HS-27A (cell line): ENCODE data around the gene DDN.

Experiments used
- DNase-seq: peaks from one replicate; pipeline ENCODE4 v3.0.0-alpha.2; 2012; ENCODE audit warnings: low read depth, missing footprints

Gene DDN

DNA sequence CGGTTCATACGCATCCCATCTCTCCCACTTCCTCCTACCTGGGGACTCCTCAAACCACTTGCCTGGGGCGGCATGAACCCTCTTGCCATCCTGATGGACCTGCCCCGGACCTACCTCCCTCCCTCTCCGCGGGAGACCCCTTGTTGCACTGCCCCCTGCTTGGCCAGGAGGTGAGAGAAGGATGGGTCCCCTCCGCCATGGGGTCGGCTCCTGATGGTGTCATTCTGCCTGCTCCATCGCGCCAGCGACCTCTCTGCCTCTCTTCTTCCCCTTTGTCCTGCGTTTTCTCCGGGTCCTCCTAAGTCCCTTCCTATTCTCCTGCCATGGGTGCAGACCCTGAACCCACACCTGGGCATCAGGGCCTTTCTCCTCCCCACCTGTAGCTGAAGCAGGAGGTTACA, 17.4 kb downstream of the DDN start:
- no peak for DNase-seq

DNA sequence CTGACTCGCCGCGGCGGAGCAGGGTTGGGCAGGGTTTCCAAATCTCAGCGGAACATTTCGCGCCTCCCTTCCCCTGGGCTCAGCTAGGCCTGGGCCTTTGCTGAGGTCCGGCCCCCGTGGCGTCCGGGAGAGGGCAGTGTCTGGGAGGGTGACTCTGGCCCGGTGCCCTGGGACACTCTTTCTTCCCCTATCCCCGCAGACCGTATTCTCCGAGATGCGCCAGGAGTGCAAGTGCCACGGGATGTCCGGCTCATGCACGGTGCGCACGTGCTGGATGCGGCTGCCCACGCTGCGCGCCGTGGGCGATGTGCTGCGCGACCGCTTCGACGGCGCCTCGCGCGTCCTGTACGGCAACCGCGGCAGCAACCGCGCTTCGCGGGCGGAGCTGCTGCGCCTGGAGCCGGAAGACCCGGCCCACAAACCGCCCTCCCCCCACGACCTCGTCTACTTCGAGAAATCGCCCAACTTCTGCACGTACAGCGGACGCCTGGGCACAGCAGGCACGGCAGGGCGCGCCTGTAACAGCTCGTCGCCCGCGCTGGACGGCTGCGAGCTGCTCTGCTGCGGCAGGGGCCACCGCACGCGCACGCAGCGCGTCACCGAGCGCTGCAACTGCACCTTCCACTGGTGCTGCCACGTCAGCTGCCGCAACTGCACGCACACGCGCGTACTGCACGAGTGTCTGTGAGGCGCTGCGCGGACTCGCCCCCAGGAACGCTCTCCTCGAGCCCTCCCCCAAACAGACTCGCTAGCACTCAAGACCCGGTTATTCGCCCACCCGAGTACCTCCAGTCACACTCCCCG, 18.0 kb downstream of the DDN start:
- DNase-seq = no peak

DNA sequence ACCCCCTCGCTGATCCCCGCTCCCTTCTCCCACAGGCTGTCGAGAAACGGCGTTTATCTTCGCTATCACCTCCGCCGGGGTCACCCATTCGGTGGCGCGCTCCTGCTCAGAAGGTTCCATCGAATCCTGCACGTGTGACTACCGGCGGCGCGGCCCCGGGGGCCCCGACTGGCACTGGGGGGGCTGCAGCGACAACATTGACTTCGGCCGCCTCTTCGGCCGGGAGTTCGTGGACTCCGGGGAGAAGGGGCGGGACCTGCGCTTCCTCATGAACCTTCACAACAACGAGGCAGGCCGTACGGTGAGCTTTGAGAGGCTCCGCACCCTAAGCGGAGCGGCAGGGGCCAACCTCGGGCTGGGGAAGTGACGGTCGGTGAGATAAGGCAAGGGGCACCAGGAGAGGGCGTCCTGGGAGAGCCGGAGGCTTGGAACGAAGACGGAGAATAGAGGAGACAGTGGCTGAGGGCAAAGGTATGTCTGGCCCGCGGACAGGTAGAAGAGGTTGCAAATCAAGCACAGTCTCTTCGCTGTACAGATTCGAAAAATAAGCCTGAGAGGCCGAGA, 18.7 kb downstream of the DDN start:
- DNase-seq = no peak

DNA sequence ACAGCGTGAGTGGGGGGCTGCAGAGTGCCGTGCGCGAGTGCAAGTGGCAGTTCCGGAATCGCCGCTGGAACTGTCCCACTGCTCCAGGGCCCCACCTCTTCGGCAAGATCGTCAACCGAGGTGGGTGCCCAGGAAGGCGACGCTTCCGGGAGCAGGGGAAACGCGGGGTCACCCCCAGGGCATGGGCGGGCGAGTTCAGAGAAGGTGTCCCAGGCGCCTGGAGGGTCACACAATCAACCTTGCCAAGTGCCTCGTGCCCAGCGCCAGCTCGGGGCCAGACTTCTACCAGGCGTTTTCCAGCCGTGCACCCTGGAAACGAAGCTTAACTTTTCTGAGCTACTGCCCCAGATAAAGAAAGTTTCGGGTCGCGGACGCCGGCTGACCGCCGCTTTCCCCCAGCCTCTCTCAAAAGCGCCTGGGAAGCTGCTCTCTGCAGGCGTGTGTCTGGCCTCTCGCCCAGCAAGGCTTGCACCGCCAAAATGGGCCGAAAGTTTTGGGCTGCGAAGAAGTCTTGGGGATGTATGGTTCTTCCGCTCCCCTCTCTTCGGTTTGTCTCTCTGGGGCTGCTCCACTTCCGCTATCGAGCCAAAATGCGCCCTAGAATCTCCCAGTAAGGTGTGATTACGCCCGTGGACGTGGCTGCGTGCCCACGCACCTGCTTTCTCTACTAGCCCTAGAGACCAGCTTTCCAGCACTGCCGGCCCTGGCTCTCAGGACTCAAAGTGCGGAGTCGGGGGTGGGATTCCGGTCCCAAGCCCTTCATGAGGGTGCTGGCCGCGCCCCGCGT, 19.4 kb downstream of the DDN start:
- no peak for DNase-seq

DNA sequence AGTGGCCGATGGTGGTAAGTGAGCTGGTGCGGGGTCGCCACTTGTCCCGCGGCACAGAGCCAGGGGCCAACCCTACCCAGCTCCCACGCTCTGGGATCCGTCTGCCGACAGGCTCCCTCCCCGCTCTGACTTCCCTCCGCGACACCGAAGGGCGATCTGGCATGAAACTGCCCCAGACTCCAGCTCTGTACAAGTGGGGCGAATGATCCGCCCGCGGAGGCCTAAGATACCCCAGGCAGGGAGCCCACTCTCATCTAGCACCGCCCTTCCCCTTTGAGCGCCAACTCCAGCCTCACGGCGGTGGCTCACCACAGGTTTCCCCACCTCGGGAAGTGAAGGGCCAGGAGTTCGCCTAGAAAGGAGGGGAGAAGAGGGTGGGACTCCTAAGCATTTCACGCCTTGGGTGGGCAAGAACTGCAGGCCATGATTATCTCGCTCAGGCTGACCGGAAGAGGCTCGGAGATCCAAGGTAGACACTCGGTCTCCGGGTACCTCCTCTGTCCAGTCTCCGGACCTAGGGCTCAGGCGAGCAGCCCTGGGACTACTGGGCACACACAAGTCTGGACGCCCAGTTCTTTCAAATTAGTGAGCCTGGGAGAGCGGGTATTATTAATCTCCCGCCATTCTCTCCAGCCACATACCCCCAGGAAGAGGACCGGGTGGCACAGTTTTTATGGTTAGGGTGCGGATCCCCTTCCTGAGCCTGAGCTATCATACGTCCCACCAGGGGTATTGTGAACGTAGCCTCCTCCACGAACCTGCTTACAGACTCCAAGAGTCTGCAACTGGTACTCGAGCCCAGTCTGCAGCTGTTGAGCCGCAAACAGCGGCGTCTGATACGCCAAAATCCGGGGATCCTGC, 20.2 kb downstream of the DDN start:
- DNase-seq = no peak

DNA sequence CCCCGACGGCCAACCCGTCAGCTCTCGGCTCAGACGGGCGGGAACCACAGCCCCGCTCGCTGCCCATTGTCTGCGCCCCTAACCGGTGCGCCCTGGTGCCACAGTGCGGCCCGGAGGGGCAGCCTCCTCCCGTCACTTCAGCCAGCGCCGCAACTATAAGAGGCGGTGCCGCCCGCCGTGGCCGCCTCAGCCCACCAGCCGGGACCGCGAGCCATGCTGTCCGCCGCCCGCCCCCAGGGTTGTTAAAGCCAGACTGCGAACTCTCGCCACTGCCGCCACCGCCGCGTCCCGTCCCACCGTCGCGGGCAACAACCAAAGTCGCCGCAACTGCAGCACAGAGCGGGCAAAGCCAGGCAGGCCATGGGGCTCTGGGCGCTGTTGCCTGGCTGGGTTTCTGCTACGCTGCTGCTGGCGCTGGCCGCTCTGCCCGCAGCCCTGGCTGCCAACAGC, 20.9 kb downstream of the DDN start, which contains the start of gene WNT1:
Gene WNT1 (plus strand): TSS at position 32 of the 450 bp plus-strand sequence. CDS start 329 bp downstream, at position 361.
- no peak for DNase-seq

DNA sequence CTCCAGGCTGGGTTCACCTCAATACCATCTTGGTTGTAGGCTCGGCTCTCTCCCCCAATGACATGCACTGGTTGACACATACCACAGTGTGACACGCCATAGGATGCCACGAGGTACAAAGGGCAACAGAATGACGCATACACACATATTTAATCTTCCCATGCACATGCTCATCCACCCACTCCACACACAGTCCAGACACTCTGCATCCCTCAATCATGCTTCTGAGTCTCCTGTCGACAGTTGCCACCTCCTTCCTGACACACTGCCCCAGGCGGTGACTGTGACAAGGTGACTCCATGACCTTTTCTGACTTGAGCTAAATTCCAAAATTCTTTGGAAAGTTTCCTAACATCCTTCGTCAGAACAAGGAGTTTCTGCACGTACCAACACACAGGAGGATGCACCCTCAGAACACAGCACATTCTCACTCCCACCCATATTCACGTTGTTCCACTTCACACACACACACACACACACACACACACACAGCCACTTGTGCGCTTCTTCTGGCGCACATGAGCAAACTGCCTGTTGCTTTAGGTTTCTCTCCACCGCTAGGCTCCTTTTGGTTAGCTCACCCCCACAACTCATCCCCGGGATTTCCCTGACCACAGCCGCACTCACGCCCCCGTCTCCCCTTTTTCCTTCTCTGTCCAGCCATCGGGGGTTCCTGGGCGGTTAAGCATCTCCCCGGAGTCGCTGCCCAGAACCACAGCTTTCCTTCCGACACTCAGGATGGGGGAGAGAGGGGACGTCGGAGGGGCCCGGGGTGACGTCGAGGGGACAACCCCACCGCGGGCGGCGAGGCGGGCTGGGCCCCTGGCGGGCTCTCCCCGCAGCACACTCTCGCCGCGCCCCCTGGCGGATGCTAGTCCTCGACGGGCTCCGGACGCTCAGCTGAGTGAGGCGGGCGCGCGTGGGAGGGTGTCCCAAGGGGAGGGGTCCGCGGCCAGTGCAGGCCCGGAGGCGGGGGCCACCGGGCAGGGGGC, 21.6 kb downstream of the DDN start:
- DNase-seq = no peak

DNA sequence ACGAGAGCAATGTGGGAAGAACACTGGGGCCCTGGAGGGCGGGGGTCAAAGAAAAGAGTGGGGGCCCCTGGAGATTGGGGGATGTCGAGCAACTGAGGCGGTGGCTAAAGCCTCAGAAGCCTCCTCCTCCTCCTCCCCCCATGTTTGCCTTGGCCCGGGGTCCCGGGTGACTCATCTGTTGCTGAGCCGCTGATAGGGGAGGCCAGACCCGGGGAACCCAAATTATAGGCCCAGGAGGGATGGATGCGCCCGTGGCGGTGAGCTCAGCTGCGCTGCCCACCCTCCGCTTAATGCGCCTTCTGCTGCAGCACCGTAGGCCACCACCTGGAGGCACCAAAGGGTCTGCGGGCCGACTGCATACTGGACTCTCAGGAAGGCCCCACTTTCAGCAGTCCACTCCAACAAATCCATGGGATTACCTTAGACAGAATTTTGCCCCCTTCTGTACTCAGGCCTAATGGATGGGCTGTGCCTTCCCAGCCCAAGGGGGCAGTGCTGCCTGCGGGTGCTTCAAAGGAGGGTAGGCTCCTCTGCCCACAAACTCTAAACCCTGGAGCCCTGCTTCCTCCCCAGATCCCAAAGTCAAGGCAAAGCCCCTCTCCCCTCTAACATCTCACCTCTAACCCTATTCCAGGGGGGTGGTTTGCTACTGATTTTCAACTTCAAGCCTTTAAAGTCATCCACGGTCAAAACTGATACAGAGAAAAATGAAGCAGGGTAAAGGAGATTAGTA, 25.1 kb downstream of the DDN start:
- no peak for DNase-seq

DNA sequence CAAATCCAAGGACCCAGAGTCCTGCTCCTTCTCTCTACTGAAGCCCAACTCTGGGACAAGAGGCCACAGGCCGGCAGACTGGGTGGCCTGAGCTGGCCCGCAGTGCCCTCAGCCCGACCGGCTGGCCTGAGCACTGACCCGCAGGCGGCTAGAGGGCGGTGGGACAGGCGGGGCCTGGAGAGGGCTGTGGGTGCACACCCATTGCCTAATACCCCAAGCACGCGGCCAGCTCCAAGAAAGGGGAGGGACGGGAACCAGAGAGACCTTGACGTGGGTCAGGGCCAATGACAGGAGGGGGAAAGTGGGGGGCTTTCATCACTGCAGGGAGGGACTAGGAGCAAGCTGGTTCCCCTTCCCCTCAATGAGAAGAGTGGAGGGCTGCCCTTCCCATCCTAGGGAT, 25.6 kb downstream of the DDN start:
- no peak for DNase-seq

DNA sequence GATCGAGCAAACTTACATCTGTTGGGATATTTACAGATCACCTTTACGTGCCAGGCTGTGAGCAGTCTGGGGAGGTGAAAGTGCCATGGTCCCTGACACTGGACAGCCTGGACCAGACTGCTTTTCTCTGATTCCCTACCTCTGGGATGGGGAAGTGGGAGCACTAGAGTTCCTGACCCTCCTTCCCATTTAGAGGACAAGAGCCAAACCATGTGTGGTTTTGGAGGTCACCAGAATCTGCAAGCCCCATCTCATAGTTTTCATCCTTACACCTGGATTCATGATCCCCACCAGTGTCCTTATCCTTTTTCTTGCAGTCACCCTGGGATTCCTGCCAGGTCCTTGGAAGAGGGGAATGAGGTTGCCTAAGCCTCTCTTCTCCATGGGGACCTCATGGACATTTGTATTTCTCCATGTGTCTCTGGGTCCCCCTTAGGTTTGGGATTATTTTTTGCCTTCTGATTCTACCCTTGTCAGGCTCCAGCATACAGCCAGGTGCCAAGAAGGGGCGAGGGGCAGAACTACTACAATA, 26.2 kb downstream of the DDN start:
- DNase-seq = no peak

DNA sequence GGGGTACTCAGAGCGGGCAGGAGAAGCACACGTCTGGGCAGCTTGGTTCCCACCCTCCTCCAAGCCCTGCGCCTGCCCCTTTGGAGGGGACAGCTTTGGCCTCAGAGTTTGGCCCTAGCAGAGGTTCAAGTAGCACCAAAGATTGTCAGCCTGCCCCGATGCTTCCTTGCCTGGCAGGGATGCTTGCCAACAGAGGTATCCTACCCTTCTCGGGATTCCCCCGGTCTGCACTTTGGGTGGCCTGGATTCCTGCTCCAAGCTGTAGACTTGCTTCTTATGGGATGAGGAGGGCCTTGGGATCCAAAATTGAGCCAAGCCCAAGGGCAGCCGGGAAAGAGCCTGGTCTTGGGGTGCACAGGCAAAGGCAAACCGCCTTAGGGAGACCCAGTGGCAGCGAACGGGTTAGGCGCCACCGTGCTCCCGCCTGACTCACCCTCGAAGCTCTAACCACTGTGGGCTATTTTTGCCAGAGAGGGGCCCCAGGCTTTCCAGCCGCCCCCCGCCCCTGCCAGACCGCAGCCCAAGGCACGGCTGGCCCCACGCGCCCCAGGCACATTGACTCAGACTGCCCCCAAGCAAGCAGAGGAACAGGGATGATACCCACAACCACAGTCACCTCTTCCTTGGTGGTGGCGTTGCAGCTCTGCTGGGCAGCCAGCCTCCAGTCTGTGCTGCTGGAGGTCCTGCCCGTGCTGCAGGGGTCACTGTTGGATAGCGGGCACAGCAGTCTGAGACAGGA, 26.8 kb downstream of the DDN start:
- DNase-seq = no peak

DNA sequence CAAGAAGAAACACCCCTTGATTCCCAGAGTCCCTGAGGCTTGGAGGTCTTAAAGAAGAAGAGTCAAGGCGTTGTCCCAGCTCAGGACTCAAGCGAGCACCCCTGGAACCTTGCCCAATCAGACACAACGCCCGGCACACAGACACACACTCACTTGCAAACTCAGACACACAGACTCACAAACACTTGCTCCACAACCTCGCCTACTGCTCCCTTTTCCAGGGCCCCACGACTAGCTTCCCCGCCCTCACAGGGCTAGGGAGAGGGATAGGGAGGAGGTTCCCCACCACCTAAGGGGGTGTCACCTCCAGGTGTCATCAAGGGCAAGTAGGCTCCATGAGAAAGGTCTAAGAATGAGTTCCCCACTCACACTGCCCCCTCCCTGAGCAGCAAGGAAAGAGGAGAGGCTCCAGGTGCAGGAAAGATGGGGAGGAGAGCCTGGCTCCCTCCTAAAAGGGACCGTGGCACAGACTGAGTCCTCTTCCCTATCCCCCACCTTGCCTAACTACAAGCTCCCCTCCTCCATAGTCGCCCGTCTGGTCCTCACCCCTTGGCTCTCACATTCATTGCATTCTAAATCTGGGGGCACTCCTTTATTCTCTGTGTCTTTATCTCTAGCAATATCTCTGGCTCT, 28.4 kb downstream of the DDN start:
- DNase-seq = no peak

DNA sequence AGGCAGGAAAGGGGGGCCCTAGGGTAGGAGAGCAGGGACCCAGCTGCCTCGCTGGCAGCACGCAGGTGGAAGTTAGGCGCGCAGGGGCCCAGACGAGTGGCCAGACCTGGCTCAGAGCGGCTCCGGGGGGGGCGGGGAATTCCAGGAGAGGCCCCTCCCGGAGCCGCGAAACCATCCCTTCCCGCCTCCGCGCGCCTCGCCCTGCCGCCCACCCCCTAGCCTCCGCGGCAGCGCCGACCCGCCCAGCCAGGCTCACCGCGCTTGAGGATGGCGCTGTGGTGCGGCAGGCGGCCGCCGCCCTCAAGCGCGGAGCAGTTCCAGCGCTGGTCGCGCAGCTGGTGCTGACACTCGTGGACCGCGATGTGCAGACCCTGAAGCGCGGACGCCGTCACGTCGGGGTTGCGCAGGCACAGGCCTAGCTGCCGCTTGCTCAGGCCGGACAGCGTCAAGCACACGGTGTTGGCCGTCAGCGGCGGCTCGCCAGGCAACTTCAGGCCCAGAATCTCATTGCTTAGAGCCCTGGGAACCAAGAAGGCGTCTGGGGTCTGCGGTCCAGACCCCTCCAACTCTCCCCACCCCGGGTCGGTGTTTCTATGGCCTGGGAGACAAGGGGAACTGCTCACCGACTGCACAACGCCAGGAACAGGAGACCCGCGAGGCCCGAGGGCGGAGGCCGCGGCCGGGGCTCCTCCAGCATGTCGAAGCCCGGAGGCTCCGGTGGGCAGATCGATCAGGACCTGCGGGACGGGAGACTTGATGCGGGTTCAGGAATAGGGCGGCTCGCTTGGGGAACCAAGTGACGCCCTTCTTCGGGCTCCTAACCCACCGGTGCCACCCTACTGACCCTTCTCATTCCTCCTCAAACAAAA, 29.1 kb downstream of the DDN start:
- DNase-seq = no peak

DNA sequence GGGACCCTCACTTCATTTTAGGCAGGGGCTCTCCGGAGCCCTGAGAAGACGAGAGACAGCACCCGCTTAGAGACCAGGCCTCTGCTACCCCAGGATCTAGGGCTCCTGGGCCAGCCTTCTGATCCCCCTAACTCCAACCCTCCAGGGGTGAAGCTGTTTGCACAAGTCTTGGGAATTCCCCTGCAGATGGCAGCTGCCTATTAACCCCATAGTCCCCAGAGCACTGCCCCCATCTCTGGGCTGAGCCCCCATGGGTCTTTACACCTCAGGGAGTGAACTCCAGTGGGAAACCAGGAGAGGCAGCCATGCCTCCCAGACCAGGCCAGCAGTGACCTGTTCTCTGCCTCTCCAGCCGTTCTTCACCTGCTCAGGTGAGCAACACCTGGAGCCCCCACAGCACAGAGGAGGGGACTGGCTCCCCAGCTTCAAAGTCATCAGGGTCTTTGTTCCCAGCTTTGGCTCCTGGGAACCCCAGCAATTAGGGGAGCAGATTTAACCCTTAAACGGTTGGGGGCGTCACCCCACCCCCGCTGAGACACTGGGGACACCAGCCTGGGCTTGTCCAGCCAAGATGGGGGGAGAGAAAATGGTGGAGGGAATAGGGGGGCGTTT, 29.9 kb downstream of the DDN start:
- no peak for DNase-seq

DNA sequence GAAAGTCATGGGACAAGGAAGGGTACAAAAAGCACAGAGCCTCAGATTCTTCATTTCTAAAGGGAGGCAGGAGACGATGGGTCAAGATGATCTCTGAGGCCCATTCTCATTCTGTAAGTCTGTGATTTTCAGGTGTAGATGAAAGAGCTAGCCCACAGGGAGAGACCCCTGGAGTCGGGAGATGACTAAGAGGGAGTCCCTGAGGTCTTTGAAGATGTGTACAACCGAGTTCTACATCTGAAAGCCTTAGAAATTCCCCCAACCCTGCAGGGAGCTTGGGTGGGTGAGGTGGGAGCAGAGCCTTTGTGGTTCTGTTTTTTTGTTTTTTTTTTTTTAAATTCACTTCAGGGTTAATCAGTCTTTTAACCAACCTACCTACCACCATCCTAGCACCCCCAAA, 30.7 kb downstream of the DDN start:
- DNase-seq = no peak

DNA sequence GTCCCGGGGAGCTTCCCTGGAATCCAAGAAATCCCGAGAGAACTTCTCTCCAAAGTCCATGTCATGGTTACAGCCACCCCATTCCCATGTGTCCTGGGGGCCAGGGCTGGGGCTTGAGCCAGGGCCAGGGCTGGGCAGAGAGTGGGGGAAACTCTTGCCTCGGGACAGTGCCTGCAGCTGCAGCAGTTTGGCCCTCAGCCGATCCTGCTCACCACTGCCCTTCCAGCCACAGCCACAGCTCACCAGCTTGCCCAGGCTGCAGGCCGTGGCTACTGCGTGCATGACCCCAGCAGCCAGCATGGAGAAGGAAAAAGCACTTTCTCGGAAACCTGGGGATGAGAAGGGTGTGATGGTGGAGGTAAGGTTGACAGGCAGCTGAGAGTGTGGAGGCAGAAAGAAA, 31.2 kb downstream of the DDN start:
- DNase-seq = no peak
